ENCODE measurements around the gene PLCL2. TPM values are rescaled to one million over a fixed set of nuclear protein-coding genes. Genes with fewer than 3 reads are reported as not detected.

PLCL2 gene
- total RNA-seq, 2 donors from 2014 or later = 13.7 to 25.7 TPM

GRCh38 chr3:17040322-17040989 is 155.7 kb downstream of the PLCL2 start:
- Histone ChIP-seq H3K9me3 (no peaks in the 10 kb centered on the region), H3K4me1 (no peaks in the 10 kb centered on the region), H3K27ac (no peak overlapping the region), H3K4me3 (no peak overlapping the region), H3K36me3 (replicated peaks in 1 of 2; ENCODE audit: insufficient read depth in 1 of 2, low read depth in 2 of 2) (no peaks in the 10 kb centered on the region), H3K27me3 (no peaks in the 10 kb centered on the region)
- no peak for DNase-seq
- intact Hi-C loops (cut with DNase I) = no loop called here
- WGBS, 2 donors = 92 to 95% methylated on average over 5 of the region's 5 CpGs
- TF ChIP-seq, protein P1, sequence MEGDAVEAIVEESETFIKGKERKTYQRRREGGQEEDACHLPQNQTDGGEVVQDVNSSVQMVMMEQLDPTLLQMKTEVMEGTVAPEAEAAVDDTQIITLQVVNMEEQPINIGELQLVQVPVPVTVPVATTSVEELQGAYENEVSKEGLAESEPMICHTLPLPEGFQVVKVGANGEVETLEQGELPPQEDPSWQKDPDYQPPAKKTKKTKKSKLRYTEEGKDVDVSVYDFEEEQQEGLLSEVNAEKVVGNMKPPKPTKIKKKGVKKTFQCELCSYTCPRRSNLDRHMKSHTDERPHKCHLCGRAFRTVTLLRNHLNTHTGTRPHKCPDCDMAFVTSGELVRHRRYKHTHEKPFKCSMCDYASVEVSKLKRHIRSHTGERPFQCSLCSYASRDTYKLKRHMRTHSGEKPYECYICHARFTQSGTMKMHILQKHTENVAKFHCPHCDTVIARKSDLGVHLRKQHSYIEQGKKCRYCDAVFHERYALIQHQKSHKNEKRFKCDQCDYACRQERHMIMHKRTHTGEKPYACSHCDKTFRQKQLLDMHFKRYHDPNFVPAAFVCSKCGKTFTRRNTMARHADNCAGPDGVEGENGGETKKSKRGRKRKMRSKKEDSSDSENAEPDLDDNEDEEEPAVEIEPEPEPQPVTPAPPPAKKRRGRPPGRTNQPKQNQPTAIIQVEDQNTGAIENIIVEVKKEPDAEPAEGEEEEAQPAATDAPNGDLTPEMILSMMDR (IDR thresholded peaks at IDR 0.05) = no peak
- TF ChIP-seq POLR2A (IDR thresholded peaks at IDR 0.05) = no peak
- ATAC-seq = no peak

DNA sequence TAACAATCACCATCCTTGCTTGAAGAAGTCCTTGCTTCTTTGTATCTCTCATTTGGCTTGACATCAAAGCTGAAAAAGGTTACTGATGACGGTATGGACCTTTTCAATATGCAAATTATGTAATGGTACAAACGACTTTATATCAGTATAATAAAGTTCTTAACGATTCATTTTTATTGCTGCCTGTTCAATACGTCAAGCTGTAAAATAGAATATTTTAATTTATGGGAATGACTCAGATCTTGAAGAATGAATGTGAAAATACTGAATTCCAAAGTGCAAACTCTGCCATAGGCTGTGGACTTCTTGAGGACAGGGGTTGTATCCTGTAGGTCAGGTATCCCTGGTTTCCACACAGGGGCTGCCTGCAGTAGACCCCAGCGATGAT is 156.2 kb downstream of the PLCL2 start:
- intact Hi-C loops (cut with DNase I) = no loop called here
- TF ChIP-seq, protein P1 (IDR thresholded peaks at IDR 0.05) = no peak
- no peak for TF ChIP-seq POLR2A (IDR thresholded peaks at IDR 0.05)
- no peak for ATAC-seq
- H3K4me3 ChIP-seq = no peak overlapping the region
- 76 to 79% methylated on average over 5 of the region's 5 CpGs for WGBS, 2 donors
- no peak for DNase-seq
- H3K9me3 ChIP-seq = no peaks in the 10 kb centered on the region
- H3K4me1 ChIP-seq = no peaks in the 10 kb centered on the region
- H3K27ac ChIP-seq = no peak overlapping the region
- no peaks in the 10 kb centered on the region for H3K27me3 ChIP-seq
- no peaks in the 10 kb centered on the region for H3K36me3 ChIP-seq (replicated peaks in 1 of 2; ENCODE audit: insufficient read depth in 1 of 2, low read depth in 2 of 2)

- DNase-seq (no peak), ATAC-seq (no peak)
- intact Hi-C loops (cut with DNase I) = no loop called here
- H3K27ac ChIP-seq = no peak overlapping the region
- WGBS, 2 donors = 91 to 92% methylated on average over 2 of the region's 2 CpGs
- H3K27me3 ChIP-seq = no peaks in the 10 kb centered on the region
- no peaks in the 10 kb centered on the region for H3K36me3 ChIP-seq (replicated peaks in 1 of 2; ENCODE audit: insufficient read depth in 1 of 2, low read depth in 2 of 2)
- TF ChIP-seq, protein P1 (IDR thresholded peaks at IDR 0.05) = no peak
- TF ChIP-seq POLR2A (IDR thresholded peaks at IDR 0.05) = no peak
- H3K4me3 ChIP-seq = no peak overlapping the region
- H3K9me3 ChIP-seq = peaks cover 0 to 6% (median 0%) of the 10 kb centered on the region in 3 donors
- no peaks in the 10 kb centered on the region for H3K4me1 ChIP-seq
Measured at GRCh38 chr3:17044855-17045254, 160.1 kb downstream of the PLCL2 start.

DNA sequence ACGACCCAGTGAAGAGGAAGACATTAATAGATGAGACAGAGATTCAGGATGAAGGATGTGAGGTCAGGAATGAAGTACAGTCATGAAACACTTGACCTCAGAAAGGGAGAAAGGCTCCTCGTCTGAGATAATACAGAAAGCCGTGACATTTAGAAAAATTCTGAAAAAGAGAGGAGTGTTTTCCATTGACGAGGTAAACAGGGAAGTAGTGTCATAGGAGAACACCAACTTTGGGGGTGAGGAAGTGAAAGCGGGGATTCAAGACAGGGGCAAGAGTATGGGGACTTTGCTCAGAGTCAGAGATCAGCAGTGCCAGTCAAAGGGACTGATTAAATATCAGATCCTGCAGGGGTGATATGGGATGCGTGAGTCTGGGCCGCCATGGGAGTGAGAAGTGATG is 160.9 kb downstream of the PLCL2 start:
- ATAC-seq = no peak
- WGBS, 2 donors = 80 to 89% methylated on average over 7 of the region's 7 CpGs

More for the DNA sequence above, 160.9 kb downstream of the PLCL2 start:
- Histone ChIP-seq H3K4me3 (no peak overlapping the region), H3K27ac (no peak overlapping the region), H3K4me1 (no peaks in the 10 kb centered on the region), H3K9me3 (peaks cover 0 to 6% (median 0%) of the 10 kb centered on the region in 3 donors), H3K27me3 (no peaks in the 10 kb centered on the region), H3K36me3 (replicated peaks in 1 of 2; ENCODE audit: insufficient read depth in 1 of 2, low read depth in 2 of 2) (no peaks in the 10 kb centered on the region)
- TF ChIP-seq, protein P1 (IDR thresholded peaks at IDR 0.05) = no peak
- no peak for TF ChIP-seq POLR2A (IDR thresholded peaks at IDR 0.05)
- no peak for DNase-seq
- intact Hi-C loops (cut with DNase I) = no loop called here

Data from body of pancreas (tissue), 4 donors.